Ishikawa (cell line): ENCODE data around the gene RAD51.

Experiments used
- CEBPB ChIP-seq: IDR thresholded peaks from 2 replicates; pipeline ENCODE4 v1.6.1; 2012
- CREB1 ChIP-seq: IDR thresholded peaks from 2 replicates; pipeline ENCODE4 v1.6.1; 2012; ENCODE audit warnings: low read depth
- EGR1 ChIP-seq: IDR thresholded peaks from 2 replicates; pipeline ENCODE4 v1.6.1; 2012
- EP300 ChIP-seq: IDR thresholded peaks from 2 replicates; pipeline ENCODE4 v1.6.1; 2012; ENCODE audit warnings: borderline replicate concordance
- FOXM1 ChIP-seq: IDR thresholded peaks from 2 replicates; pipeline ENCODE4 v1.6.1; 2012; ENCODE audit warnings: low read depth, borderline replicate concordance
- MAX ChIP-seq: IDR thresholded peaks from 2 replicates; pipeline ENCODE4 v1.6.1; 2012
- NFIC ChIP-seq: IDR thresholded peaks from 2 replicates; pipeline ENCODE4 v1.6.1; 2012
- RAD21 ChIP-seq: IDR thresholded peaks from 2 replicates; pipeline ENCODE4 v1.6.1; 2012; ENCODE audit warnings: low read depth
- REST ChIP-seq: IDR thresholded peaks from 2 replicates; pipeline ENCODE4 v1.6.1; 2012; ENCODE audit warnings: low read depth, mild to moderate bottlenecking
- TAF1 ChIP-seq: IDR thresholded peaks from 2 replicates; pipeline ENCODE4 v1.6.1; 2012; ENCODE audit warnings: low read depth, mild to moderate bottlenecking
- TCF12 ChIP-seq: IDR thresholded peaks from 2 replicates; pipeline ENCODE4 v1.6.1; 2012; ENCODE audit warnings: low read depth
- TEAD4 ChIP-seq: IDR thresholded peaks from 2 replicates; pipeline ENCODE4 v1.6.1; 2012
- USF1 ChIP-seq: IDR thresholded peaks from 2 replicates; pipeline ENCODE4 v1.6.1; 2012
- YY1 ChIP-seq: IDR thresholded peaks from 2 replicates; pipeline ENCODE4 v1.6.1; 2012; ENCODE audit warnings: low read depth
- ZBTB7A ChIP-seq: IDR thresholded peaks from 2 replicates; pipeline ENCODE4 v1.6.1; 2012; ENCODE audit warnings: low read depth

Gene RAD51

GRCh38 chr15:40766906-40767837 lies 72.2 kb downstream of the RAD51 start:
- TF ChIP-seq FOXM1 (no peak), ZBTB7A (0 out of 2 replicates have a peak, but pooled peaks have one; percentile 30), TAF1 (no peak), CEBPB (no peak)

- TF ChIP-seq NFIC (no peak), TCF12 (no peak), FOXM1 (no peak), REST (no peak), CEBPB (no peak), ZBTB7A (no peak), TEAD4 (no peak), USF1 (no peak)
Observed at GRCh38 chr15:40767838-40768500, 73.0 kb downstream of the RAD51 start.

- TF ChIP-seq TAF1 (peak; percentile 3; the same call in 1 of the 2 replicates), CREB1 (no peak), USF1 (no peak), NFIC (no peak), REST (no peak)
Observed at GRCh38 chr15:40768521-40769273, 73.7 kb downstream of the RAD51 start.

- TF ChIP-seq REST (0 out of 2 replicates have a peak, but pooled peaks have one; percentile 6), RAD21 (no peak; the same call in 1 of the 2 replicates), TAF1 (0 out of 2 replicates have a peak, but pooled peaks have one; percentile 15), NFIC (peak; percentile 99), ZBTB7A (0 out of 2 replicates have a peak, but pooled peaks have one; percentile 71), CREB1 (no peak), FOXM1 (peak; percentile 87), EP300 (peak; percentile 94), TCF12 (peak; percentile 98), MAX (peak; percentile 83), CEBPB (peak; percentile 72), YY1 (peak; percentile 27; the same call in 1 of the 2 replicates), USF1 (peak; percentile 75), EGR1 (no peak), TEAD4 (peak; percentile 89)
Observed at GRCh38 chr15:40769274-40770146, 74.5 kb downstream of the RAD51 start, which contains the start of gene C15orf62. Gene C15orf62 (plus strand): TSS chr15:40769980. CDS start chr15:40770496, 516 bp downstream.
